ENCODE results near the gene PRPF6. TPM values are rescaled to one million over a fixed set of nuclear protein-coding genes. Genes with fewer than 3 reads are reported as not detected.

Gene PRPF6
- total and polyA plus RNA-seq, 2 donors (not counting 3 experiments of a cell fraction or from before 2014, with no cell fraction given) = 35.3 to 67.4 TPM

GRCh38 chr20:63951398-63952209 is 29.3 kb upstream of the PRPF6 start:
- Histone ChIP-seq H3K9me3 (replicated peaks; ENCODE audit: control insufficient read depth, insufficient read depth, low read length) (no peaks in the 10 kb centered on the region), H3K4me2 (ENCODE audit: insufficient read depth, low read length) (no peak overlapping the region), H3K27me3 (ENCODE audit: control insufficient read depth in 2 of 2, insufficient read depth in 2 of 2, low read length in 2 of 2) (no peaks in the 10 kb centered on the region), H3K4me3 (replicated peaks in 1 of 3; ENCODE audit: insufficient read depth in 1 of 3, low read depth in 1 of 3, low read length in 3 of 3) (no peak overlapping the region), H3K79me2 (ENCODE audit: control insufficient read depth, insufficient read depth, low read length) (peaks cover 69% of the 10 kb centered on the region), H3K4me1 (ENCODE audit: control insufficient read depth, extremely low read depth, insufficient read depth, low read length) (peaks cover 14% of the 10 kb centered on the region), H3K9ac (replicated peaks; ENCODE audit: extremely low read depth, insufficient read depth, low read length) (no peak overlapping the region), H3K9me1 (replicated peaks; ENCODE audit: control insufficient read depth, extremely low read depth, insufficient read depth, low read length) (no peaks in the 10 kb centered on the region), H2AFZ (ENCODE audit: low read depth, low read length) (no peak overlapping the region), H3K27ac (ENCODE audit: insufficient read depth, low read depth, low read length) (no peak overlapping the region), H4K20me1 (replicated peaks; ENCODE audit: control insufficient read depth, extremely low read depth, insufficient read depth, low read length) (no peaks in the 10 kb centered on the region), H3K36me3 (ENCODE audit: control insufficient read depth in 2 of 2, extremely low read depth in 1 of 2, insufficient read depth in 2 of 2, low read length in 2 of 2) (peaks cover 0 to 4% of the 10 kb centered on the region in 2 experiments)
- POLR2A ChIA-PET = interaction anchor here (0.6 kb wide), 1 partner anchor 20 kb away, joined by 6 read pairs; no protein-coding TSS in a partner anchor
- DNase-seq (ENCODE audit: low read depth, low spot score) = no peak
- FAIRE-seq = no peak
- CTCF ChIA-PET = interaction anchor here (0.9 kb wide), 1 partner anchor 413 kb away, joined by 4 read pairs; no protein-coding TSS in a partner anchor
- TF ChIP-seq MYC (IDR thresholded peaks at IDR 0.05; ENCODE audit: low read depth, low read length) = no peak
- TF ChIP-seq GATA2 (IDR thresholded peaks at IDR 0.05; ENCODE audit: insufficient read depth, insufficient read length, low read depth, low read length) = no peak
- no peak for TF ChIP-seq FOS (IDR thresholded peaks at IDR 0.05; ENCODE audit: borderline replicate concordance, insufficient read depth, low read length)
- no peak for TF ChIP-seq CTCF (IDR thresholded peaks at IDR 0.05; ENCODE audit: extremely low read depth in 1 of 2, insufficient read depth in 1 of 2, low read depth in 1 of 2, low read length in 2 of 2)
- TF ChIP-seq POLR2A (IDR thresholded peaks at IDR 0.05; ENCODE audit: low read depth, low read length) = no peak
- TF ChIP-seq POLR2AphosphoS5 (IDR thresholded peaks at IDR 0.05; ENCODE audit: insufficient read depth, low read depth, low read length) = no peak
- no peak for TF ChIP-seq EZH2 (IDR thresholded peaks at IDR 0.05; ENCODE audit: borderline replicate concordance, low read depth, low read length, severe bottlenecking)
- TF ChIP-seq MAX (IDR thresholded peaks at IDR 0.05; ENCODE audit: insufficient read depth, insufficient read length) = no peak
- no peak for TF ChIP-seq JUN (IDR thresholded peaks at IDR 0.05; ENCODE audit: borderline replicate concordance, insufficient read depth, insufficient read length, low read depth)
- BruUV-seq (replicated peaks) = no TSS peak
- dilution Hi-C loops (cut with MboI; ENCODE audit: extremely low pct_ligation_motif_present, low sequenced_read_pairs) = no loop called here
- intact Hi-C loops (cut with micrococcal nuclease) = no loop called here
